GM19324 (cell line): ENCODE measurements around the gene CXCR1.
"Not testable (repeated sequence)": the region's sequence is repeated elsewhere in the genome, so short reads cannot be mapped to it uniquely, and the experiment has no call there.

Source experiments
- ATAC-seq: cut with Tn5 transposase; IDR thresholded peaks from one replicate; pipeline ENCODE4 v1.9.1; 2021; ENCODE audit warnings: mild to moderate bottlenecking, moderate library complexity; ENCODE audit not compliant: unreplicated experiment, low FRiP score

The CXCR1 gene

GRCh38 chr2:218166791-218167190 is at the start of gene CXCR1:
TSS of gene CXCR1 (minus strand) at chr2:218166962. CDS start at chr2:218165211, 1,751 bp downstream.
- no peak for ATAC-seq

- no peak for ATAC-seq
Observed at GRCh38 chr2:218216336-218216673, 49.5 kb upstream of the CXCR1 start.

- ATAC-seq = no peak
Observed at GRCh38 chr2:218214116-218214515, 47.4 kb upstream of the CXCR1 start.

GRCh38 chr2:218209078-218209477 is 42.3 kb upstream of the CXCR1 start:
- no peak for ATAC-seq

GRCh38 chr2:218202266-218202665 is 35.5 kb upstream of the CXCR1 start:
- no peak for ATAC-seq

- ATAC-seq = no peak
Observed at GRCh38 chr2:218196974-218197373, 30.2 kb upstream of the CXCR1 start.

- no peak for ATAC-seq
Observed at GRCh38 chr2:218194880-218195279, 28.1 kb upstream of the CXCR1 start.

- ATAC-seq = no peak
Observed at GRCh38 chr2:218193701-218194100, 26.9 kb upstream of the CXCR1 start.

- ATAC-seq = no peak
Observed at GRCh38 chr2:218192902-218193430, 26.2 kb upstream of the CXCR1 start.

GRCh38 chr2:218188528-218188927 is 21.8 kb upstream of the CXCR1 start:
- ATAC-seq = no peak

- ATAC-seq = no peak
Observed at GRCh38 chr2:218187296-218188015, 20.7 kb upstream of the CXCR1 start.

- no peak for ATAC-seq
Observed at GRCh38 chr2:218186876-218187275, 20.1 kb upstream of the CXCR1 start.

- peak; percentile 66 for ATAC-seq
Observed at GRCh38 chr2:218186355-218186766, 19.6 kb upstream of the CXCR1 start.

- no peak for ATAC-seq
Observed at GRCh38 chr2:218184331-218184730, 17.6 kb upstream of the CXCR1 start.

GRCh38 chr2:218180467-218181114 is 13.8 kb upstream of the CXCR1 start:
- ATAC-seq = no peak

GRCh38 chr2:218179782-218180181 is 13.0 kb upstream of the CXCR1 start:
- no peak for ATAC-seq

GRCh38 chr2:218172845-218173244 is 6.1 kb upstream of the CXCR1 start:
- no peak for ATAC-seq

- ATAC-seq = not testable (repeated sequence)
Observed at GRCh38 chr2:218171744-218172143, 5.0 kb upstream of the CXCR1 start.

GRCh38 chr2:218169757-218170546 is 3.2 kb upstream of the CXCR1 start:
- ATAC-seq = no peak

- no peak for ATAC-seq
Observed at GRCh38 chr2:218168635-218169462, 2.1 kb upstream of the CXCR1 start.
